ENCODE results near the gene SKAP1.

DNA sequence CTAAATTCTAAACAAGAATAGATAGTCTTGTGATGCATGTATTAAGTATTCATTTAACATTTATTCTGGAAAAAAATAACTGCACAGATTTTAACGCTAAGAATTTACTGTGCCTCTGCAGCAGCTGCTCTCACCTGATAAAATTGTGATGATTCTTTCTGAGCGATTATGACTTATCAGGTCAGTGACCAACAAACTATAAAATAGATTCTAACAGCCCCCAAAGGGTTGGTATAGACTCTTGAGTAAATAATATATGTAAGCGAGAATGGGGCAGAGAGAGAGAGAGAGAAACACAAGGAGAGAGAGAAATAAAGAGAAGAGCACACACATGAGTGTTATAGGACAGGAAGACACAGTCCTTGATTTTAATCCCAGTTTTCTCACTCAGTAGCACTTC, 178.1 kb downstream of the SKAP1 start:
- TF ChIP-seq POLR2A (IDR thresholded peaks at IDR 0.05) (no peak), CTCF (IDR thresholded peaks at IDR 0.05) (no peak), EP300 (IDR thresholded peaks at IDR 0.05) (no peak)

Data from stomach (tissue), 4 donors.